ENCODE results near the gene TOP2B. TPM values are rescaled to one million over a fixed set of nuclear protein-coding genes. Genes with fewer than 3 reads are reported as not detected.

Gene TOP2B
- total RNA-seq, 1 experiment from 2014 or later: 181 TPM

DNA sequence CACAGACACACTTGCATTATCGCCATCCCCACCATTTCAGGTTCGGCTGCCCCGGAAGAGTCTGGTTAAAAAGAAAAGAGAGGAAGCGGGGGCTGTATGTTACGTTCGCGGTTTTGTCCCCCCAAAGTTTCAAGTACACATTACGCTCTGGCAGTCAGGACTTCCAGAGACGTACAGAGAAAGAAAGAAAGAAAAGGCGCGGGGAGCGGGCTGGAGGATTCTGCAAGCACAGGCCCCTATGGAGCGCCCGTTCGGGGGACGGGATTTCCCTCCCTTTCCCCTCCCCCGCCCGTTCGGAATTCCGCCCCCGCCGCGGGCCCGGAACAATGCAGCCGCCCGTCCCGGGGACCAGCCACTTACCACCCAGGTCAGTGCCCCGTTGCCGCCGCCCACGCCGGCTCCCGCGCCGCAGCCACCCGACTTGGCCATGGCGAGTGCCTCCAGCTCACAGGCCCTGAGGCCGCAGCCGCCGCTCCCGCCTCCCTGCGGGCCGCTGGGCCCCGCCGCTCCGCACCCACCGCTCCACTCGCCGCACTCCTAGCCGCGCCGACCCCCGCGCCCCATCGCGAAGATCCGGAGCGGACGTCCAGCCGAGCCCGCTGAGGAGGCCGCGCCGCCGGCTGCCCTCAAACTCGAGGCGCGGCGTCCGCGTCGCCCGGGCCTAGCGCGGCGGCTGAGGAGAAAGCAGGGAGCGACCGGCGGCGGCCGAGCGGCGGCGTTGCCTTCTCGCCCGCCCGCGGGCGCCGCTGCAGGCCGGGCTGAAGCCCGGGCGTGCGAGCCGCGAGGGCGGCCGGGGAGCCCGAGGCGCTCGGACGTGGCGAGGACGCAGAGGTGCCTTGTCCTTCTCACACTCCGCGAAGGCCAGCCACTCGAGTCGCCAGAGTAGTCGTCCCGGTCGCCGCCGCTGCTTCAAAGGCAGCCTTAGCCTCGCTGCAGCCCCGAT is 567 bp downstream of the TOP2B start:
- no peak overlapping the region for H2BK120ac ChIP-seq (ENCODE audit: low read depth, low read length, poor library complexity, severe bottlenecking)
- peak; percentile 50 for DNase-seq
- peaks cover 4% of the 10 kb centered on the region for H3K79me1 ChIP-seq (ENCODE audit: insufficient read depth, low read depth, low read length, poor library complexity, severe bottlenecking)
- no peaks in the 10 kb centered on the region for H3K9me3 Mint-ChIP-seq
- peaks cover 20% of the 10 kb centered on the region; the same call in 1 of the 2 replicates for H3K79me2 ChIP-seq (ENCODE audit: insufficient read depth, low read length)
- H3K9ac ChIP-seq (ENCODE audit: extremely low read depth, insufficient read length, low read length): peak overlapping the region; percentile 92
- H3T11ph ChIP-seq (ENCODE audit: low read length): no peak overlapping the region
- no CpG with 5 or more reads among the region's 115 CpGs for WGBS (ENCODE audit: extremely low coverage, insufficient read length, low lambda C conversion rate)
- no peaks in the 10 kb centered on the region for H3K9me3 ChIP-seq (ENCODE audit: control insufficient read depth, low read depth, low read length)
- H4K8ac ChIP-seq (replicated peaks; ENCODE audit: insufficient read length, low read depth, low read length): no peak overlapping the region
- H3K23me2 ChIP-seq (ENCODE audit: insufficient read length, low read depth, low read length, poor library complexity, severe bottlenecking): peaks cover 17% of the 10 kb centered on the region
- H2BK20ac ChIP-seq (ENCODE audit: low read depth, low read length, poor library complexity, severe bottlenecking): no peak overlapping the region
- no peak for TF ChIP-seq CTCF (conservative IDR thresholded peaks at IDR 0.05)
- H3K27ac ChIP-seq (ENCODE audit: insufficient read length, low read depth, low read length): no peak overlapping the region
- H2AFZ ChIP-seq (ENCODE audit: low read length): no peak overlapping the region
- H3K56ac ChIP-seq (ENCODE audit: insufficient read length, low read depth, low read length): no peak overlapping the region
- H3K4me3 Mint-ChIP-seq: peak overlapping the region; percentile 91 to 97
- H3K27me3 Mint-ChIP-seq (ENCODE audit: low read depth): no peaks in the 10 kb centered on the region
- peaks cover 0 to 4% (median 0%) of the 10 kb centered on the region in 3 experiments; a peak in 1 of 7 replicates for H3K36me3 Mint-ChIP-seq (ENCODE audit: insufficient read depth in 1 of 3, low read depth in 3 of 3)
- H3K4me2 ChIP-seq (ENCODE audit: insufficient read depth, insufficient read length, low read length): peak overlapping the region; percentile 98
- peak overlapping the region; percentile 96 for H3K14ac ChIP-seq (ENCODE audit: insufficient read depth, low read length)
- no peak overlapping the region; the same call in 1 of the 2 replicates for H3K4ac ChIP-seq (ENCODE audit: low read depth, low read length)
- H3K23ac ChIP-seq (ENCODE audit: insufficient read length, low read depth, low read length): no peak overlapping the region
- H4K5ac ChIP-seq (ENCODE audit: insufficient read length, low read depth, low read length): no peak overlapping the region
- H3K4me1 ChIP-seq (ENCODE audit: insufficient read depth, low read length): no peaks in the 10 kb centered on the region; the same call in 1 of the 2 replicates
- H2BK15ac ChIP-seq (ENCODE audit: low read depth, low read length): no peak overlapping the region
- H2BK12ac ChIP-seq (ENCODE audit: insufficient read length, low read depth, low read length): no peak overlapping the region
- H3K18ac ChIP-seq (ENCODE audit: insufficient read length, low read depth, low read length): peak overlapping the region; percentile 95
- peak overlapping the region; percentile 99 to 100 (median 100) for H3K27ac Mint-ChIP-seq
- H3K27me3 ChIP-seq (ENCODE audit: insufficient read depth, low read length): no peaks in the 10 kb centered on the region
- peaks cover 36% of the 10 kb centered on the region in 2 experiments for H3K4me1 Mint-ChIP-seq
- peaks cover 2% of the 10 kb centered on the region for H4K20me1 ChIP-seq (ENCODE audit: control insufficient read depth, insufficient read depth, insufficient read length)
- no peak overlapping the region for H4K91ac ChIP-seq (ENCODE audit: insufficient read length, low read depth, low read length)
- no peak overlapping the region for H2AK5ac ChIP-seq (ENCODE audit: insufficient read length, low read length)
- peak overlapping the region; percentile 31 for H2BK5ac ChIP-seq (ENCODE audit: insufficient read length, low read length)
